Spinal cord (tissue), 10 donors: ENCODE measurements around the gene TANGO2. TPM values are rescaled to one million over a fixed set of nuclear protein-coding genes. Genes with fewer than 3 reads are reported as not detected.

ENCODE experiments used
- DNase-seq, 6 donors: peaks; one replicate each; pipeline versions ENCODE4 v3.0.0 to v3.0.0-alpha.2; 2013 to 2015; ENCODE audit warnings: low spot score in 6 of 6, low read depth in 4 of 6
- H3K27ac ChIP-seq: one replicate; pipeline ENCODE4 v1.5.1; 2013; ENCODE audit warnings: low read depth, low read length, control low read depth
- H3K27me3 ChIP-seq: one replicate; pipeline ENCODE4 v1.6.1; 2013; ENCODE audit warnings: low read length; ENCODE audit not compliant: control insufficient read depth, insufficient read depth
- H3K36me3 ChIP-seq: one replicate; pipeline ENCODE4 v1.6.1; 2013; ENCODE audit warnings: low read length; ENCODE audit not compliant: control insufficient read depth, insufficient read depth
- H3K4me1 ChIP-seq: one replicate; pipeline ENCODE4 v1.6.1; 2013; ENCODE audit warnings: low read length; ENCODE audit not compliant: control insufficient read depth, insufficient read depth
- H3K4me3 ChIP-seq: one replicate; pipeline ENCODE4 v1.5.1; 2013; ENCODE audit warnings: low read depth, low read length, control low read depth
- H3K9me3 ChIP-seq: one replicate; pipeline ENCODE4 v1.6.1; 2013; ENCODE audit warnings: low read length; ENCODE audit not compliant: control insufficient read depth, insufficient read depth
- WGBS: methylation state at CpG from one replicate; pipeline ENCODE4 v1.1.5; 2013; ENCODE audit warnings: missing lambda C conversion rate; ENCODE audit not compliant: insufficient coverage; 5-methylcytosine and 5-hydroxymethylcytosine counted together
- polyA plus RNA-seq, 2 donors: library from polyadenylated mRNA; unstranded; fragments of 120-200 nt; gene quantifications; one replicate each; pipeline ENCODE4 v1.2.1, GENCODE V29; 2013; ENCODE audit not compliant: insufficient read length in 2 of 2
- total RNA-seq, 2 donors: library from RNA; depleted of rRNA in 1 of 2; stranded (reverse); fragments of 120-200 nt in 1 of 2; fragments of >200 nt in 1 of 2; gene quantifications; one replicate each; pipeline versions ENCODE4 v1.2.3 to v1.2.4, GENCODE V29; 2013 to 2014
- donor health status: healthy.

Gene TANGO2
- total and polyA plus RNA-seq, 4 donors, result 17.9 to 32.6 (median 23.3) TPM

DNA sequence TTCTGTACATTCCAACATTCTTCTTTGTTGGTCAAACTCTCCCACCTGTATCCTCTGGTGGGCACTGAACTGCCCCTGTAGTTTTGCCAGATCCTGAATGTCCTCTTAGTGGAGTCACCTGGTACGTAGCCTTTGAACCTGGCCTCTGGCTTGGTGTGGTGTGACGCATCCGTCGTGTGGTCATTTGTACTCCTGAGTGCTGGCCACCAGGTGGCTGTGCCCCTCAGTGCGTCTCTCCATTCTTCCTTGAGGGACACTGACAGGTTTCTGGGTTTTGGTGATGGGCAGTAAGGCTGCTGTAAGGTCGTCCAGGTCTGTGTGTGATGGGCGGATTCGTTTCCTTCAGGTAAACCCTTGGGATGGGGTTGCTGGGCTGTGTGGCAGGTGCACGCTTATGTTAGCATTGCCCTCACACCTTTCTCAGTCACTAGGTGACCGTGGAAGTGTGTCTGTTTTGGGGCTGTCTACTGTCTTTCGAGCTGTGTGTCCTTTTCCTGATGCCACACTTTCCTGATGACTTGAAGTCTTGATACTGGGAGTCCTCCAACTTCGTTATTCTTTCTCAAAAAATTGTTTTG lies 81.4 kb downstream of the TANGO2 start:
- no peak for DNase-seq

DNA sequence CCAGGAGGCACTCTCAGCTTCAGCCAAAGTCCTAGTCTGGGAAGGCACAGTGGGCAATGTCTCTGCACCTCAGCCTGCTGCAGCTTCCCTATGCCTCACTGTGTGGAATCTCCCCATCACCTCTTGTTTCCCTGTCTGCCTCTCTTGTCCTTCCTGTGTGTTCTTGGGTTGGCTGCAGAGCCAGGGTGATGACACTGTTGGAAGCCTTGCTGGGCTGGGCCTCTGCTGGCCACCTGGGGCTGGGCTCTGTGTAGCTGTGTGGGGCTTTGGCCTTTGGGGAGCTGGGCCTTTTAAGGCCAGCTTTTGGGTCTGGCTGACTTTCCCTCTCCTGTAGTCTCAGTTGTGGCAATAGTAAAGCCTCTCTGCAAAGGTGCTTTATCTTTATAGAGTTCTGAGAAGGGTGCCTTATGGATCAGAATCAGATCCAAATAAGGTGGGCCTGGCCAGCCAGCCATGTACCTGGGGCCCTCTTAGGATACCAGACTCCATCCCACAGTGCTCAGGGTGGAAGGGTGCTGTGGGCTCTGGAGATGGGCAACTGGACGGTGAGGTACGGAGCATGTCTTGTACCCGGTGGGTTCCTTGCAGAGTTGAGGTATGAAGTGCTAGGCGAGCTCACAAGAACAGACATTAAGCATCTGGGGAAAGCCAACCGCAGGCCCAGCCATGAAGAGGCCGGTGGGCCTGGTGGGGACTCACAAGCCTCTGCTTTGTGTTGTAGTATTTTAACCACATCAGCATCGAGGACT lies 84.7 kb downstream of the TANGO2 start:
- H3K27ac ChIP-seq, result no peak overlapping the region
- no peaks in the 10 kb centered on the region for H3K9me3 ChIP-seq
- H3K27me3 ChIP-seq, result no peaks in the 10 kb centered on the region
- whole genome bisulfite sequencing, result 76% methylated on average over 3 of the region's 7 CpGs
- no peak overlapping the region for H3K4me3 ChIP-seq
- DNase-seq, result no peak
- H3K4me1 ChIP-seq, result no peaks in the 10 kb centered on the region
- peaks cover 90% of the 10 kb centered on the region for H3K36me3 ChIP-seq

More for the DNA sequence above, 81.4 kb downstream of the TANGO2 start:
- 90% methylated on average over 12 of the region's 12 CpGs for WGBS
- H3K4me3 ChIP-seq, result no peak overlapping the region
- no peak overlapping the region for H3K27ac ChIP-seq
- H3K27me3 ChIP-seq, result no peaks in the 10 kb centered on the region
- peaks cover 76% of the 10 kb centered on the region for H3K36me3 ChIP-seq
- no peaks in the 10 kb centered on the region for H3K9me3 ChIP-seq
- no peaks in the 10 kb centered on the region for H3K4me1 ChIP-seq

DNA sequence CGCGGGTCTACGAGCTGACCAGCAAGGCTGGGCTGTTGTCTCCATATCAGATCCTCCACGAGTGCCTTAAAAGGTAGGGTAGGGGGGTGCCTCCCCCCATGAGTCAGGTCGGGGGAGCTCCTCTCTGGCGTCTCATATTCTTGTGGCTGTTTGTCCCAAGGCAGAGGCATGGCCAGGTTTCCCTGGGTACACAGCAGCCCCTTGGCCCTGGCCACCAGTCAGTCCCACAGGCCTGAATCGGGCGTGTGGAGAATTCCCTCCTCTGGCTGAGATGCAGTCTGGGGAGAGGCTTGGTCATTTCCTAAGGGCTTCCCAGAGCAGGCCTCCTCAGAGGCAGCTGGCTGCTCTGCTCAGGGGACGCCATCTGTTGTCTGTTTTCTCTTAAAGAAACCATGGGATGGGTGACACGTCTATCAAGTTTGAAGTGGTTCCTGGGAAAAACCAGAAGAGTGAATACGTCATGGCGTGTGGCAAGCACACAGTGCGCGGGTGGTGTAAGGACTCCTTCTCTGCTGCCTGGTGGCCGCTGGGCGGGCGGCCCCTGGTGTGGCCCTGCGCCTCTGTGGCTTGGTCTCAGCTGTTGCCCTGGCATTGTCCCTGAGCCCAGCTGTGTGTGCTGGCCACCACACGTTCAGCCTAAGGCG lies 85.4 kb downstream of the TANGO2 start:
- no peaks in the 10 kb centered on the region for H3K27me3 ChIP-seq
- H3K4me1 ChIP-seq, result peaks cover 3% of the 10 kb centered on the region
- H3K36me3 ChIP-seq, result peaks cover 90% of the 10 kb centered on the region
- H3K4me3 ChIP-seq, result no peak overlapping the region
- H3K27ac ChIP-seq, result no peak overlapping the region
- H3K9me3 ChIP-seq, result no peaks in the 10 kb centered on the region
- 91% methylated on average over 20 of the region's 20 CpGs for WGBS
- no peak for DNase-seq

DNA sequence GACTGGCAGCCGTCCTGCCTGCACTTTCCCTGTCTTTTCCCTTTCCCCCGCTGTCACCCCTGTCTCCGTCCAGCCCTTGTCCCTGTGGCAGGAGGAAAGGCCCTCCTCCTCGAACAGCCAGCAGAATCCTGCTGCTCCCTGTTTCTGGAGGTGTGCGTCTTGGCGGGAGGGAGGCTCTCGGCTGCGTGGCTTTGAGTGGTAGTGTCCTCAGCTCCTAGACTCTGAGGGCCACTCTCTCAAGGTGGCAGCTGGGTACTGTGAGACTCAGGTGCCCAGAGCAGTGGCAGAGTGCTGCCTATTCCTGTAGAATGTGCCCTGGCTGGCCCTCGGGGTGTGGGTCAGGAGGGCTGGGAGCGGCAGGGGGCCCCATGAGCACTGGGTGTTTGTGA lies 85.9 kb downstream of the TANGO2 start:
- Histone ChIP-seq H3K4me1 (peaks cover 6% of the 10 kb centered on the region), H3K4me3 (no peak overlapping the region), H3K27ac (no peak overlapping the region), H3K27me3 (no peaks in the 10 kb centered on the region), H3K9me3 (no peaks in the 10 kb centered on the region), H3K36me3 (peaks cover 91% of the 10 kb centered on the region)
- WGBS, result over 99% methylated on average over 10 of the region's 10 CpGs
- DNase-seq, result no peak

DNA sequence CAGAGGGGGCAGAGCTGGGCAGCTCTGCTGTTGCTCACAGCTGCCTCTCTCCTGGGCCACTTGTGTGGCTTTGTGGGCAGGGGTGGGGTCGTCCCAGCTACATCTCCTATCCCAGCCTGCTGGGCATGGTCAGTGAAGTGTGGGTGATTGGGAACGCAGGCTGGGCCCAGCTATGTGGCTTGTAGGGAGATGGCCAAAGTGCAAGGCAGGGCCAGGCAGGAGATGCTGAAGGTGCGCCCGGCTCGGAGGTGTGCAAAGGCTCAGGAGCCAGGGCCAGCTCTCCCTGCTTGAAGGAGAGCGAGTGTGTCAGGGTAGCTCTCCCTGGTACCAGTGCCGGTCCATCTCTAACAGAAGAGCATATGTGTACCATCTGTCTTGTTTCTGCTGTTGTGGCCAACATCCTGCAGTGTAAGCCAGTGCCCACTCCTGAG lies 86.6 kb downstream of the TANGO2 start:
- Histone ChIP-seq H3K27me3 (no peaks in the 10 kb centered on the region), H3K9me3 (no peaks in the 10 kb centered on the region), H3K4me1 (peaks cover 13% of the 10 kb centered on the region), H3K4me3 (no peak overlapping the region), H3K27ac (no peak overlapping the region), H3K36me3 (peaks cover 92% of the 10 kb centered on the region)
- 94% methylated on average over 6 of the region's 7 CpGs for WGBS
- no peak for DNase-seq

DNA sequence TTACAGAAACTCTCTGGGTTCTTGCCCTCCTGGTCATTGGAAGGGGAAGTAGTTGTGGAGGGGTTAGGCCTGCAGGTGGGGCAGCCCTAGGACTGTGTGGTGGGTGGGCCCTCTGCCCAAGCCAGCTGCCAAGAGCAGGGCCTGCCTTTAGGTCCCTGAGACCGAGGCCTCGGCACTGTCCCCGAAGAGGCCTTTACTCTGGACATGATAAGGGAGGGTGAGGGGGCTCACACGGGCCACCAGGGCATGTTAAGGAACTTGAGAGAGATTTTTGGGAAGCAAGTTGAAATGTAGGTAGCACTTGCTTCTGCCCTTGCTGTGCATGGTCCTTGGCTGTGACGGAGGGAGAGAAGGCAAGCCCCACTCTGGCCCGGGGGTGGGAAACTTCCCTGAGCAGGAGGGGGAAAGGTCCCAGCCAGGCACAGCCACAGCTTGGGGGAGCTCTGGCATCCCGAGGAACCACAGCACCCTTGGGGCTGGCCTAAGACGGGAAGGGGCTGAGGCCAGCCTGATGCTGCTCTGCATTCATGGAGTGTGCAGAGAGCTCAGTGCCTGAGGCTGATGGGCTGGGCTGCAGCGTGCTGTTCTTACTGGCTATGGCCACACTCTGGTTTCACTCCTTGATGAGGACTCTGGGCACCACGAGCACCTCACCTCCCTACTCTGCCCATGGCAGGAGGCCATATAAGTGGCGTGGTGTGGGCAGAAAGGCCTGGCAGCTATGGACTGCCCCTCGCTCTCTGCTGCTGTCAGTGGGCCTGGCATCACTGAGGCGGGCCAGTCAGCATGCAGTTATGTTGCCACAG lies 87.2 kb downstream of the TANGO2 start:
- no peak overlapping the region for H3K27ac ChIP-seq
- peaks cover 19% of the 10 kb centered on the region for H3K4me1 ChIP-seq
- H3K27me3 ChIP-seq, result no peaks in the 10 kb centered on the region
- peaks cover 94% of the 10 kb centered on the region for H3K36me3 ChIP-seq
- WGBS, result 86% methylated on average over 13 of the region's 13 CpGs
- H3K4me3 ChIP-seq, result no peak overlapping the region
- H3K9me3 ChIP-seq, result no peaks in the 10 kb centered on the region
- DNase-seq, result no peak

DNA sequence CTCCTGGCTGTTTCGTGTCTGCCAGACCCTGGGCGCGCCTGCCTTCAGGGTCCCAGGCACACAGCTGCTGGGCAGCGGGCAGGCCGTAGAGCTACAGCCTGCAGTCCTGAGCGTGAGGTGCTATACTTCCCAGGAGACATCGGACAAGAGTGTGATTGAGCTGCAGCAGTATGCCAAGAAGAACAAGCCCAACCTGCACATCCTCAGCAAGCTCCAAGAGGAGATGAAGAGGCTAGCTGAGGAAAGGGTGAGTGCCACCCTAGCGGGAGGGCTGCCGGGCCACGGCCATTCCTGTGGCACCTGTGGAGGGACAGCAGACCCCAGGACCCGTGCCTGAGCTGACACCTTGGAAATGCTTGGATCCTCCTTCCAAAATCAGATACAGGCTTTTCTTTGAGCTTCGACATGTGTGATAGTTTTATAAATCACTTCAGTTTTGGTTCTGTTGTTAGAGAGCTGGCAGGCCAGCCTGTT lies 87.9 kb downstream of the TANGO2 start:
- 83% methylated on average over 10 of the region's 12 CpGs for WGBS
- H3K27me3 ChIP-seq, result no peaks in the 10 kb centered on the region
- peaks cover 23% of the 10 kb centered on the region for H3K4me1 ChIP-seq
- DNase-seq, result no peak
- no peak overlapping the region for H3K4me3 ChIP-seq
- no peak overlapping the region for H3K27ac ChIP-seq
- H3K36me3 ChIP-seq, result peaks cover 99% of the 10 kb centered on the region
- H3K9me3 ChIP-seq, result no peaks in the 10 kb centered on the region

DNA sequence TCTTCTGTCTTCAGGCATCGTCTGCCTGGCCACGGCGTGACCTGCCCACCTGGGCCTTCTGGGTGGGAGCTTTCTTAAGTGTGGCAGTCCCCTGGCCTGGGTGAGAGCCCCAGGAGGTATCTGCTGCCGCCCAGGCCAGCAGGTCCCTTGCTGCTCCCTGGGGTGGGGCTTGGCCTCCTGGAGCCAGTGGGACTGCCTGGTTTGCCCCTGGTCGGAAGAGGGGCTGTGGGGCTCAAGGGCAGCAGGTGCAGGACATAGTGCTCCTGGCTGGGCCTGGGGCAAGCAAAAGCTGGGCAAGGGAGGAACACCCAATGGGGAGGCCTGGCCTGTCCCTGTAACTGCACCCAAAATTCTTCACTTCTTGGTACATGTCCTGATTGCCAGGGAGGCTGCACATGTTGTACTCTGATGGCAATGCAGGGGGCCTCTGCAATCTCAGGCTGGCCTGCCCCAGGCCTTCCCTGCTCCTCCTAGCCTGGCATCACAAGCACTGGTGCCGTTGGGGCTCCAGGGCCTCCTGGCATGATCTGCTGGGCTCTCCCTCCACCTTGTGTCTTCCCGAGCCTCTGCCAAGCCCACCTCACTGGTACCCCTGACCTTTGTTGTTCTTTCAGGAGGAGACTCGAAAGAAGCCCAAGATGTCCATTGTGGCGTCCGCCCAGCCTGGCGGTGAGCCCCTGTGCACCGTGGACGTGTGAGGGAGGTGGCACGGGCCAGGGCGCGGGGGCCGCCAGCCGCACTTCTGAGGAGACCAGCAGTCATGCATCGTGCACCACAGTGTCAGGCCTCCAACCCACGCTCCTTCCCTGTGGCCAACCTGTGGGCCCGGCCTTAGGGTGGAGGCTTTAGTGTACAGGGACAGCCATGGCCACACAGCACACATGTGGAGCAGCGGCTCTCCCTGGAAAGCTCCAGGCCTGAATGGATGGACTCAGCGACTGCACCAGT lies 88.8 kb downstream of the TANGO2 start:
- WGBS, result 84% methylated on average over 22 of the region's 23 CpGs
- no peak overlapping the region for H3K27ac ChIP-seq
- H3K4me1 ChIP-seq, result peaks cover 24% of the 10 kb centered on the region
- H3K27me3 ChIP-seq, result no peaks in the 10 kb centered on the region
- DNase-seq, result no peak
- H3K36me3 ChIP-seq, result peaks cover 100% of the 10 kb centered on the region
- no peaks in the 10 kb centered on the region for H3K9me3 ChIP-seq
- no peak overlapping the region for H3K4me3 ChIP-seq
